IMR-90 (cell line): ENCODE measurements around the gene NPDC1.

Experiments
- CEBPB ChIP-seq: IDR thresholded peaks from 2 replicates; pipeline ENCODE4 v1.6.1; 2012; ENCODE audit warnings: low read depth, low read length, improper control_type of control experiment
- CTCF ChIP-seq: conservative IDR thresholded peaks from 2 replicates; pipeline ENCODE4 v1.5.1; 2012; ENCODE audit warnings: mild to moderate bottlenecking, low read depth, low read length, improper control_type of control experiment
- POLR2A ChIP-seq: IDR thresholded peaks from 2 replicates; pipeline ENCODE4 v1.6.1; 2012; ENCODE audit warnings: mild to moderate bottlenecking, low read depth, low read length
- RCOR1 ChIP-seq: IDR thresholded peaks from 2 replicates; pipeline ENCODE4 v1.6.1; 2012; ENCODE audit warnings: mild to moderate bottlenecking, low read length, improper control_type of control experiment; ENCODE audit not compliant: insufficient replicate concordance
- USF2 ChIP-seq: fragments of 150-350 bp; IDR thresholded peaks from 2 replicates; pipeline ENCODE4 v1.6.1; 2017; ENCODE audit warnings: mild to moderate bottlenecking, antibody characterized with exemption, low read length, low read depth

- TF ChIP-seq CTCF (no peak), CEBPB (no peak), RCOR1 (no peak), POLR2A (no peak), USF2 (no peak)
Observed at GRCh38 chr9:137014166-137014565, 31.8 kb downstream of the NPDC1 start.
